Jurkat, Clone E6-1 (cell line): Measurements from ENCODE around the gene ZBTB33. TPM values are rescaled to one million over a fixed set of nuclear protein-coding genes. Genes with fewer than 3 reads are reported as not detected.

Experiments
- DNase-seq: peaks from one replicate; pipeline ENCODE4 v3.0.0-alpha.2; 2011; ENCODE audit warnings: low read depth, low spot score
- H3K4me3 ChIP-seq: 2 replicates; pipeline ENCODE4 v1.5.1; 2011; ENCODE audit warnings: mild to moderate bottlenecking, low read length, control low read depth, moderate library complexity
- polyA plus RNA-seq: library from polyadenylated mRNA; unstranded; fragments of >200 nt; gene quantifications from one replicate; pipeline ENCODE4 v1.2.1, GENCODE V29; 2012; ENCODE audit warnings: missing spikeins; ENCODE audit not compliant: insufficient read length, insufficient read depth

Gene ZBTB33
- polyA plus RNA-seq: 15.1 TPM

- H3K4me3 ChIP-seq: peak within 1 kb of the TSS; percentile 71
These were observed at the start of gene ZBTB33 for GRCh38 chrX:120250522-120251271. Gene ZBTB33, plus strand, starts transcription at chrX:120250812. Its CDS starts 2,604 bp downstream, at chrX:120253416.

GRCh38 chrX:120200851-120201250 is 49.8 kb upstream of the ZBTB33 start:
- H3K4me3 ChIP-seq: no peak overlapping the region
- no peak for DNase-seq

More at GRCh38 chrX:120250522-120251271, at the start of gene ZBTB33:
- peak; percentile 85 for DNase-seq

GRCh38 chrX:120205816-120206753 is 44.5 kb upstream of the ZBTB33 start:
- no peak overlapping the region for H3K4me3 ChIP-seq
- no peak for DNase-seq

- DNase-seq: no peak
- no peak overlapping the region for H3K4me3 ChIP-seq
These were observed 43.5 kb upstream of the ZBTB33 start for GRCh38 chrX:120207009-120207605.

- no peak overlapping the region for H3K4me3 ChIP-seq
These were observed 37.0 kb upstream of the ZBTB33 start for GRCh38 chrX:120213438-120214265.

GRCh38 chrX:120223374-120223773 is 27.2 kb upstream of the ZBTB33 start:
- no peak overlapping the region for H3K4me3 ChIP-seq
- no peak for DNase-seq

More at GRCh38 chrX:120213438-120214265, 37.0 kb upstream of the ZBTB33 start:
- peak; percentile 55 for DNase-seq

- no peak for DNase-seq
- no peak overlapping the region for H3K4me3 ChIP-seq
These were observed 26.2 kb upstream of the ZBTB33 start for GRCh38 chrX:120224388-120224787.

- H3K4me3 ChIP-seq: no peak overlapping the region
- DNase-seq: no peak
These were observed 22.3 kb upstream of the ZBTB33 start for GRCh38 chrX:120228187-120228908.

- no peak overlapping the region for H3K4me3 ChIP-seq
- DNase-seq: no peak
These were observed 15.3 kb upstream of the ZBTB33 start for GRCh38 chrX:120235284-120235683.

GRCh38 chrX:120236687-120237479 is 13.7 kb upstream of the ZBTB33 start:
- H3K4me3 ChIP-seq: no peak overlapping the region
- no peak for DNase-seq

GRCh38 chrX:120238933-120239332 is 11.7 kb upstream of the ZBTB33 start:
- no peak overlapping the region for H3K4me3 ChIP-seq
- DNase-seq: no peak

GRCh38 chrX:120242813-120243212 is 7.8 kb upstream of the ZBTB33 start:
- H3K4me3 ChIP-seq: no peak overlapping the region
- DNase-seq: no peak

GRCh38 chrX:120244395-120244734 is 6.2 kb upstream of the ZBTB33 start:
- no peak for DNase-seq
- peak overlapping the region; percentile 46 for H3K4me3 ChIP-seq

GRCh38 chrX:120244735-120245498 is 5.7 kb upstream of the ZBTB33 start:
- peak overlapping the region; percentile 46 for H3K4me3 ChIP-seq
- DNase-seq: no peak

- peak overlapping the region; percentile 71 for H3K4me3 ChIP-seq
- DNase-seq: peak; percentile 15
These were observed 929 bp downstream of the ZBTB33 start for GRCh38 chrX:120251471-120252011.

GRCh38 chrX:120253784-120254183 is 3.2 kb downstream of the ZBTB33 start:
- H3K4me3 ChIP-seq: no peak overlapping the region
- DNase-seq: no peak
